ENCODE results near the gene INCA1. TPM values are rescaled to one million over a fixed set of nuclear protein-coding genes. Genes with fewer than 3 reads are reported as not detected.

Gene INCA1
- total RNA-seq, 1 experiment from 2014 or later: 0.34 TPM

Other genes with a start within 250 kb of the INCA1 start
- not detected in 2 replicates for gene TM4SF5, start 225.6 kb downstream of the INCA1 start, total RNA-seq (2014; rRNA removed)
- 0.17 and 0.38 TPM in 2 replicates for gene VMO1, start 211.2 kb downstream of the INCA1 start, total RNA-seq (2014; rRNA removed)
- not detected in 2 replicates for gene GLTPD2, start 208.6 kb downstream of the INCA1 start, total RNA-seq (2014; rRNA removed)
- gene PSMB6, start 201.4 kb downstream of the INCA1 start, total RNA-seq (2014; rRNA removed): 165 and 204 TPM in 2 replicates
- gene PLD2, start 190.4 kb downstream of the INCA1 start, total RNA-seq (2014; rRNA removed): 13.6 and 15.3 TPM in 2 replicates
- 26.7 and 33.6 TPM in 2 replicates for gene MINK1, start 164.2 kb downstream of the INCA1 start, total RNA-seq (2014; rRNA removed)
- under 0.01 and 0.06 TPM in 2 replicates for gene C17orf107, start 98.0 kb downstream of the INCA1 start, total RNA-seq (2014; rRNA removed)
- 0.19 TPM in 1 of 2 replicates, not detected in the other for gene CHRNE, start 94.4 kb downstream of the INCA1 start, total RNA-seq (2014; rRNA removed)
- gene GP1BA, start 65.2 kb downstream of the INCA1 start, total RNA-seq (2014; rRNA removed): not detected in 2 replicates
- gene SLC25A11, start 57.5 kb downstream of the INCA1 start, total RNA-seq (2014; rRNA removed): 92.3 and 93.5 TPM in 2 replicates
- 34.4 and 38.2 TPM in 2 replicates for gene RNF167, start 57.3 kb downstream of the INCA1 start, total RNA-seq (2014; rRNA removed)
- gene PFN1, start 49.0 kb downstream of the INCA1 start, total RNA-seq (2014; rRNA removed): 1,610 and 1,782 TPM in 2 replicates
- 5.2 and 7.9 TPM in 2 replicates for gene ENO3, start 46.4 kb downstream of the INCA1 start, total RNA-seq (2014; rRNA removed)
- 69.6 and 75.0 TPM in 2 replicates for gene SPAG7, start 29.7 kb downstream of the INCA1 start, total RNA-seq (2014; rRNA removed)
- gene CAMTA2, start 9.8 kb downstream of the INCA1 start, total RNA-seq (2014; rRNA removed): 12.4 and 13.2 TPM in 2 replicates
- gene KIF1C, start 428 bp upstream of the INCA1 start, total RNA-seq (2014; rRNA removed): 75.9 and 82.0 TPM in 2 replicates
- 0.06 TPM in 1 of 2 replicates, not detected in the other for gene SLC52A1, start 37.9 kb upstream of the INCA1 start, total RNA-seq (2014; rRNA removed)
- 0.06 and 0.17 TPM in 2 replicates for gene ZFP3, start 80.9 kb upstream of the INCA1 start, total RNA-seq (2014; rRNA removed)
- gene ZNF232, start 114.4 kb upstream of the INCA1 start, total RNA-seq (2014; rRNA removed): 7.8 and 7.9 TPM in 2 replicates
- gene USP6, start 118.5 kb upstream of the INCA1 start, total RNA-seq (2014; rRNA removed): under 0.01 TPM in 1 of 2 replicates, not detected in the other
- 3.5 and 7.6 TPM in 2 replicates for gene ZNF594, start 194.3 kb upstream of the INCA1 start, total RNA-seq (2014; rRNA removed)
- gene SCIMP, start 237.3 kb upstream of the INCA1 start, total RNA-seq (2014; rRNA removed): not detected in 2 replicates

Data from LHCN-M2 (cell line).